GM12891 (cell line): ENCODE measurements around the gene QRSL1.

Source experiments
- PAX5 ChIP-seq: IDR thresholded peaks from 2 replicates; pipeline ENCODE4 v1.6.1; 2011; ENCODE audit warnings: low read length, moderate library complexity, mild to moderate bottlenecking; ENCODE audit not compliant: insufficient read depth, severe bottlenecking
- POLR2A ChIP-seq: IDR thresholded peaks from 2 replicates; pipeline ENCODE4 v1.6.1; 2011; ENCODE audit warnings: low read depth, low read length, control low read depth
- POLR2AphosphoS5 ChIP-seq: IDR thresholded peaks from 2 replicates; pipeline ENCODE4 v1.6.1; 2011; ENCODE audit warnings: low read depth, low read length, control low read depth
- SPI1 ChIP-seq: IDR thresholded peaks from 2 replicates; pipeline ENCODE4 v1.6.1; 2011; ENCODE audit warnings: low read depth, low read length, control low read depth
- TAF1 ChIP-seq: IDR thresholded peaks from 2 replicates; pipeline ENCODE4 v1.6.1; 2011; ENCODE audit warnings: low read depth, low read length, control low read depth

DNA sequence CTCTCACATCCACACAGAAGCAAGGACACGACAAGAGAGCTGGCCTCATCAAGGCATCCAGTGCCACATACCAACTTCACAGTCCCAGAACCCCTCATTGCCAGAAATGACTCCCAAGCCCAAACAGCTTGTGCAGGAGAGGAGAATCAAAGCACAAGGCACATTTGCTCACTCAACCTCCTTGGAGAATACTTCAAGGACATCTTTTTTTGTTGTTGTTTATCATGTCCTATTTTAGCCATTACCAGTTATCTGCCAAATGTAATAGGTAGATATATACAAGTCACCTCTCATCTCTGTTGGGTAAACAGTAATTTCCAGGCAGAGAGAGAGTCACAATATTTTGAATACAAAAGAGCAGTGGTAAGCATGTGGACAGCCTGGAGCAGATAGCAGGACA is 47.9 kb upstream of the QRSL1 start:
- TF ChIP-seq POLR2A (no peak), TAF1 (no peak), POLR2AphosphoS5 (no peak), SPI1 (no peak), PAX5 (no peak)
